H1 (cell line): Measurements from ENCODE around the gene CNIH3. TPM values are rescaled to one million over a fixed set of nuclear protein-coding genes. Genes with fewer than 3 reads are reported as not detected.

Source experiments
- CTCF ChIA-PET: fragments of 300-600 bp; sonication (Branson Sonifier 250); formaldehyde crosslinking; loops from one replicate; lab custom pipeline; 2021; ENCODE audit not compliant: partially characterized antibody; lab: Charles Lee
- POLR2A ChIA-PET: fragments of 300-600 bp; sonication (Branson Sonifier 250); formaldehyde crosslinking; loops from one replicate; lab custom pipeline; 2021; ENCODE audit warnings: inconsistent platforms; ENCODE audit not compliant: partially characterized antibody; lab: Charles Lee
- DNase-seq, 2 experiments: peaks; one replicate each; pipeline versions ENCODE4 v3.0.0 to v3.0.0-alpha.2; 2010 to 2022; ENCODE audit warnings: low spot score in 2 of 2, low read depth in 1 of 2, mixed read lengths in 1 of 2
- FAIRE-seq: peaks from 2 replicates; lab custom pipeline; 2011; peaks lifted over from hg19 to GRCh38; lab: Jason Lieb, UNC
- H2AFZ ChIP-seq: 2 replicates; pipeline ENCODE4 v1.8.1; 2012; ENCODE audit warnings: low read length, inconsistent platforms
- H2AK5ac ChIP-seq: 2 replicates; pipeline ENCODE4 v1.6.1; 2013; ENCODE audit warnings: low read depth, low read length
- H2BK120ac ChIP-seq: replicated peaks from 2 replicates; pipeline ENCODE3; 2013; ENCODE audit warnings: low read depth, low read length, inconsistent platforms
- H2BK12ac ChIP-seq: 2 replicates; pipeline ENCODE4 v1.6.1; 2013; ENCODE audit warnings: low read depth, low read length
- H2BK15ac ChIP-seq: 2 replicates; pipeline ENCODE4 v1.6.1; 2013; ENCODE audit warnings: low read length
- H2BK20ac ChIP-seq: 2 replicates; pipeline ENCODE4 v1.6.1; 2013; ENCODE audit warnings: low read length
- H2BK5ac ChIP-seq: 2 replicates; pipeline ENCODE4 v1.6.1; 2013; ENCODE audit warnings: low read depth, low read length
- H3K14ac ChIP-seq: 2 replicates; pipeline ENCODE4 v1.6.1; 2013; ENCODE audit warnings: inconsistent platforms; ENCODE audit not compliant: insufficient read length
- H3K18ac ChIP-seq: 2 replicates; pipeline ENCODE4 v1.6.1; 2013; ENCODE audit warnings: low read length; ENCODE audit errors: extremely low read depth
- H3K23ac ChIP-seq: 2 replicates; pipeline ENCODE4 v1.6.1; 2013; ENCODE audit warnings: inconsistent platforms; ENCODE audit not compliant: insufficient read length
- H3K23me2 ChIP-seq: 2 replicates; pipeline ENCODE4 v1.6.1; 2013; ENCODE audit warnings: low read depth, low read length
- H3K27ac ChIP-seq: 2 replicates; pipeline ENCODE4 v1.6.1; 2011; ENCODE audit warnings: low read depth, low read length, inconsistent platforms
- H3K27me3 ChIP-seq, 4 experiments: replicated peaks in 1 of 4; 1 replicate in 1 of 4; 2 replicates in 3 of 4; pipeline versions ENCODE4 v1.6.1 to v1.8.1; 2011 to 2013; ENCODE audit warnings: low read length in 3 of 4, mild to moderate bottlenecking in 3 of 4, inconsistent platforms in 2 of 4, mixed read lengths in 2 of 4, moderate library complexity in 1 of 4; ENCODE audit not compliant: control insufficient read depth in 3 of 4, insufficient read depth in 3 of 4; ENCODE audit errors: extremely low read depth in 1 of 4
- H3K36me3 ChIP-seq, 4 experiments: 2 replicates each; pipeline versions ENCODE4 v1.6.1 to v1.8.1; 2011 to 2013; ENCODE audit warnings: mild to moderate bottlenecking in 4 of 4, low read length in 3 of 4, moderate library complexity in 2 of 4, control low read depth in 1 of 4, inconsistent platforms in 1 of 4; ENCODE audit not compliant: insufficient read depth in 4 of 4, control insufficient read depth in 2 of 4
- H3K4ac ChIP-seq: replicated peaks from 2 replicates; pipeline ENCODE3; 2013; ENCODE audit warnings: low read length, low read depth, mixed read lengths, inconsistent platforms; ENCODE audit not compliant: insufficient read length
- H3K4me1 ChIP-seq, 4 experiments: replicated peaks in 1 of 4; 1 replicate in 1 of 4; 2 replicates in 3 of 4; pipeline versions ENCODE4 v1.6.1 to v1.8.1; 2011 to 2013; ENCODE audit warnings: low read length in 3 of 4, inconsistent platforms in 2 of 4, mixed read lengths in 1 of 4; ENCODE audit not compliant: insufficient read depth in 4 of 4, control insufficient read depth in 3 of 4
- H3K4me2 ChIP-seq, 2 experiments: 2 replicates each; pipeline versions ENCODE4 v1.6.1 to v1.8.1; 2011 to 2013; ENCODE audit warnings: low read depth in 2 of 2, low read length in 2 of 2, control low read depth in 1 of 2, inconsistent platforms in 1 of 2, mild to moderate bottlenecking in 1 of 2; ENCODE audit not compliant: insufficient read depth in 1 of 2
- H3K4me3 ChIP-seq, 4 experiments: fragments of 200-600, 300-600 bp in 1 of 4; sonication (generic), shearing (Covaris generic), sonication (Bioruptor Twin) in 1 of 4; 2 replicates each; pipeline versions ENCODE4 v1.5.1 to v1.8.1; 2011 to 2016; ENCODE audit warnings: low read length in 4 of 4, low read depth in 3 of 4, control low read depth in 2 of 4, inconsistent platforms in 2 of 4, mild to moderate bottlenecking in 2 of 4, mixed read lengths in 1 of 4, moderate library complexity in 1 of 4; ENCODE audit not compliant: insufficient read depth in 2 of 4; ENCODE audit errors: extremely low read depth in 1 of 4
- H3K56ac ChIP-seq: replicated peaks from 2 replicates; pipeline ENCODE3; 2013; ENCODE audit warnings: low read depth, mild to moderate bottlenecking, mixed read lengths, low read length, inconsistent platforms; ENCODE audit not compliant: insufficient read length
- H3K79me1 ChIP-seq: 2 replicates; pipeline ENCODE4 v1.6.1; 2013; ENCODE audit warnings: low read depth, low read length, control low read depth
- H3K79me2 ChIP-seq, 2 experiments: 2 replicates each; pipeline versions ENCODE4 v1.6.1 to v1.8.1; 2012 to 2013; ENCODE audit warnings: low read length in 2 of 2, mild to moderate bottlenecking in 2 of 2, inconsistent platforms in 1 of 2; ENCODE audit not compliant: insufficient read depth in 2 of 2, control insufficient read depth in 1 of 2
- H3K9ac ChIP-seq, 4 experiments: replicated peaks in 1 of 4; 1 replicate in 1 of 4; 2 replicates in 3 of 4; pipeline versions ENCODE4 v1.6.1 to v1.8.1; 2011 to 2013; ENCODE audit warnings: low read depth in 3 of 4, low read length in 3 of 4, control low read depth in 2 of 4, mild to moderate bottlenecking in 2 of 4, moderate library complexity in 2 of 4, inconsistent platforms in 1 of 4; ENCODE audit errors: extremely low read depth in 1 of 4
- H3K9me3 ChIP-seq, 2 experiments: 2 replicates each; pipeline versions ENCODE4 v1.6.1 to v1.8.1; 2012 to 2013; ENCODE audit warnings: mild to moderate bottlenecking in 2 of 2, moderate library complexity in 2 of 2, control low read depth in 1 of 2, inconsistent platforms in 1 of 2, low read depth in 1 of 2, low read length in 1 of 2, mixed read lengths in 1 of 2; ENCODE audit not compliant: insufficient read depth in 2 of 2
- H4K20me1 ChIP-seq, 2 experiments: replicated peaks in 1 of 2; 2 replicates each; pipeline versions ENCODE3 to v1.8.1; 2011 to 2013; ENCODE audit warnings: inconsistent platforms in 2 of 2, low read length in 2 of 2, mild to moderate bottlenecking in 1 of 2; ENCODE audit not compliant: insufficient read depth in 2 of 2, control insufficient read depth in 1 of 2
- H4K5ac ChIP-seq: 2 replicates; pipeline ENCODE4 v1.6.1; 2013; ENCODE audit warnings: low read length, low read depth, mixed read lengths, inconsistent platforms; ENCODE audit not compliant: insufficient read length
- H4K8ac ChIP-seq: 2 replicates; pipeline ENCODE4 v1.8.0; 2013; ENCODE audit warnings: mild to moderate bottlenecking, moderate library complexity, low read length, inconsistent platforms; ENCODE audit not compliant: insufficient read depth; ENCODE audit errors: extremely low read depth
- H4K91ac ChIP-seq: replicated peaks from 2 replicates; pipeline ENCODE3; 2013; ENCODE audit warnings: low read length, mixed read lengths, inconsistent platforms; ENCODE audit not compliant: insufficient read length
- CHD2 ChIP-seq: IDR thresholded peaks from 2 replicates; pipeline ENCODE4 v1.6.1; 2012; ENCODE audit warnings: low read length, improper control_type of control experiment
- EZH2 ChIP-seq: fragments of 200-600 bp; sonication (generic); IDR thresholded peaks from 2 replicates; pipeline ENCODE4 v1.7.1; 2012; ENCODE audit warnings: low read depth, mild to moderate bottlenecking, moderate library complexity, low read length, inconsistent platforms; ENCODE audit not compliant: severe bottlenecking
- MAX ChIP-seq: IDR thresholded peaks from 2 replicates; pipeline ENCODE4 v1.6.1; 2012; ENCODE audit warnings: inconsistent platforms
- SRF ChIP-seq: IDR thresholded peaks from 2 replicates; pipeline ENCODE4 v1.6.1; 2011; ENCODE audit warnings: mild to moderate bottlenecking, low read depth, low read length, moderate library complexity
- SUZ12 ChIP-seq: fragments of 200-600 bp; sonication (generic); IDR thresholded peaks from 2 replicates; pipeline ENCODE4 v1.6.1; 2012; ENCODE audit warnings: mild to moderate bottlenecking, inconsistent platforms, low read length, moderate library complexity, mixed read lengths
- TCF12 ChIP-seq: IDR thresholded peaks from 2 replicates; pipeline ENCODE4 v1.6.1; 2011; ENCODE audit warnings: low read depth, mild to moderate bottlenecking, low read length
- USF2 ChIP-seq: IDR thresholded peaks from 2 replicates; pipeline ENCODE4 v1.6.1; 2011; ENCODE audit warnings: low read length, improper control_type of control experiment
- ZNF274 ChIP-seq: IDR thresholded peaks from 2 replicates; pipeline ENCODE4 v1.7.0; 2012; ENCODE audit warnings: low read length, borderline replicate concordance; ENCODE audit errors: extremely low read depth
- WGBS, 2 experiments: shearing (Covaris generic) in 1 of 2; methylation state at CpG; one replicate each; pipeline versions ENCODE4 v1.1.6 to v1.1.7; 2013 to 2015; ENCODE audit warnings: low lambda C conversion rate in 2 of 2, mixed read lengths in 2 of 2, inconsistent platforms in 1 of 2, low coverage in 1 of 2, missing lambda C conversion rate in 1 of 2; ENCODE audit not compliant: insufficient replicate concordance in 2 of 2, insufficient coverage in 1 of 2, insufficient read length in 1 of 2; ENCODE audit errors: extremely low coverage in 1 of 2, missing lambda C conversion rate in 1 of 2; 5-methylcytosine and 5-hydroxymethylcytosine counted together
- polyA plus RNA-seq, 7 experiments: library from polyadenylated mRNA; depleted of rRNA in 3 of 7; stranded (reverse) in 5 of 7; unstranded in 2 of 7; fragments of >200 nt in 5 of 7; fragments of 200-250 nt in 2 of 7; gene quantifications; 1 replicate in 5 of 7; 2 replicates in 1 of 7; 4 replicates in 1 of 7; pipeline versions ENCODE4 v1.2.1 to v1.2.3, GENCODE V29; 2011 to 2013; ENCODE audit warnings: missing spikeins in 2 of 7, mixed read lengths in 2 of 7
- total RNA-seq: library from RNA; stranded (reverse); fragmentation: NEBNext Ultra II Directional; extraction: Animal tissue kit (Norgen Biotek cat#: 25700); gene quantifications from 2 replicates; pipeline ENCODE4 v1.2.1, GENCODE V29; 2021

The CNIH3 gene
- total and polyA plus RNA-seq, 2 of the 8 experiments (the other 6 are each of a cell fraction or from before 2014, with no cell fraction given), result 3.7 to 5.6 TPM

GRCh38 chr1:224679606-224680005 is 63.5 kb downstream of the CNIH3 start:
- Histone ChIP-seq H3K18ac (no peak overlapping the region), H3K23me2 (no peaks in the 10 kb centered on the region), H3K4me1 (no peaks in the 10 kb centered on the region; a peak in 1 of 7 replicates), H4K20me1 (no peaks in the 10 kb centered on the region), H2BK20ac (no peak overlapping the region), H4K5ac (no peak overlapping the region), H3K27me3 (no peaks in the 10 kb centered on the region), H3K9ac (no peak overlapping the region), H2BK15ac (no peak overlapping the region), H4K91ac (no peak overlapping the region), H3K14ac (no peak overlapping the region), H3K9me3 (no peaks in the 10 kb centered on the region), H2BK12ac (no peak overlapping the region), H2BK5ac (no peak overlapping the region), H3K4me3 (no peak overlapping the region), H3K4ac (no peak overlapping the region), H3K23ac (no peak overlapping the region), H3K4me2 (no peak overlapping the region), H3K79me2 (no peaks in the 10 kb centered on the region), H3K56ac (no peak overlapping the region), H3K27ac (no peak overlapping the region), H2AFZ (no peak overlapping the region), H2AK5ac (no peak overlapping the region), H3K79me1 (no peaks in the 10 kb centered on the region), H3K36me3 (no peaks in the 10 kb centered on the region), H4K8ac (no peak overlapping the region), H2BK120ac (no peak overlapping the region)
- DNase-seq, result no peak
- FAIRE-seq, result no peak
- WGBS, 2 experiments, result 92% methylated on average over 2 of the region's 2 CpGs; no CpG with 5 or more reads in 1 of the 2 experiments
- ChIA-PET CTCF (interaction anchor here (1.0 to 2.5 kb wide), 3 partner anchors 11 to 172 kb away, joined by 3 to 12 read pairs (median 4); no protein-coding TSS in a partner anchor), POLR2A (no interaction called here)
- TF ChIP-seq EZH2, result no peak
- no peak for TF ChIP-seq TCF12
- no peak for TF ChIP-seq USF2
- no peak for TF ChIP-seq MAX
- TF ChIP-seq SRF, result no peak
- TF ChIP-seq ZNF274, result no peak
- TF ChIP-seq CHD2, result no peak
- TF ChIP-seq SUZ12, result no peak
